Measurements from ENCODE around the gene CPLX3.

Gene CPLX3

GRCh38 chr15:74827614-74828013 lies 1.2 kb downstream of the CPLX3 start:
- Histone ChIP-seq H3K36me3 (ENCODE audit: control insufficient read depth, insufficient read depth, low read length) (no peaks in the 10 kb centered on the region), H3K9me3 (ENCODE audit: control insufficient read depth, low read length) (no peaks in the 10 kb centered on the region), H3K27ac (ENCODE audit: insufficient read depth, low read length, poor library complexity, severe bottlenecking) (no peak overlapping the region), H3K4me3 (ENCODE audit: insufficient read depth, low read depth, low read length, poor library complexity, severe bottlenecking) (no peak overlapping the region), H3K4me1 (ENCODE audit: control insufficient read depth, insufficient read depth, low read length, poor library complexity, severe bottlenecking) (no peaks in the 10 kb centered on the region), H3K27me3 (replicated peaks; ENCODE audit: control insufficient read depth, insufficient read depth, low read length, poor library complexity, severe bottlenecking) (peaks cover 11% of the 10 kb centered on the region)
- DNase-seq: no peak

- H3K36me3 ChIP-seq (ENCODE audit: control insufficient read depth, insufficient read depth, low read length): no peaks in the 10 kb centered on the region
Observed at GRCh38 chr15:74828835-74829234, 2.4 kb downstream of the CPLX3 start.

GRCh38 chr15:74829486-74829885 lies 3.1 kb downstream of the CPLX3 start:
- peaks cover 11% of the 10 kb centered on the region for H3K27me3 ChIP-seq (replicated peaks; ENCODE audit: control insufficient read depth, insufficient read depth, low read length, poor library complexity, severe bottlenecking)

More at GRCh38 chr15:74828835-74829234, 2.4 kb downstream of the CPLX3 start:
- peaks cover 11% of the 10 kb centered on the region for H3K27me3 ChIP-seq (replicated peaks; ENCODE audit: control insufficient read depth, insufficient read depth, low read length, poor library complexity, severe bottlenecking)
- no peak overlapping the region for H3K27ac ChIP-seq (ENCODE audit: insufficient read depth, low read length, poor library complexity, severe bottlenecking)
- DNase-seq: no peak
- no peaks in the 10 kb centered on the region for H3K4me1 ChIP-seq (ENCODE audit: control insufficient read depth, insufficient read depth, low read length, poor library complexity, severe bottlenecking)
- no peaks in the 10 kb centered on the region for H3K9me3 ChIP-seq (ENCODE audit: control insufficient read depth, low read length)
- H3K4me3 ChIP-seq (ENCODE audit: insufficient read depth, low read depth, low read length, poor library complexity, severe bottlenecking): no peak overlapping the region

GRCh38 chr15:74829991-74830390 lies 3.6 kb downstream of the CPLX3 start:
- no peaks in the 10 kb centered on the region for H3K4me1 ChIP-seq (ENCODE audit: control insufficient read depth, insufficient read depth, low read length, poor library complexity, severe bottlenecking)
- no peaks in the 10 kb centered on the region for H3K9me3 ChIP-seq (ENCODE audit: control insufficient read depth, low read length)
- no peak overlapping the region for H3K4me3 ChIP-seq (ENCODE audit: insufficient read depth, low read depth, low read length, poor library complexity, severe bottlenecking)
- no peaks in the 10 kb centered on the region for H3K36me3 ChIP-seq (ENCODE audit: control insufficient read depth, insufficient read depth, low read length)
- DNase-seq: no peak
- no peak overlapping the region for H3K27ac ChIP-seq (ENCODE audit: insufficient read depth, low read length, poor library complexity, severe bottlenecking)
- peaks cover 11% of the 10 kb centered on the region for H3K27me3 ChIP-seq (replicated peaks; ENCODE audit: control insufficient read depth, insufficient read depth, low read length, poor library complexity, severe bottlenecking)

More at GRCh38 chr15:74829486-74829885, 3.1 kb downstream of the CPLX3 start:
- no peak for DNase-seq
- Histone ChIP-seq H3K9me3 (ENCODE audit: control insufficient read depth, low read length) (no peaks in the 10 kb centered on the region), H3K4me3 (ENCODE audit: insufficient read depth, low read depth, low read length, poor library complexity, severe bottlenecking) (no peak overlapping the region), H3K4me1 (ENCODE audit: control insufficient read depth, insufficient read depth, low read length, poor library complexity, severe bottlenecking) (no peaks in the 10 kb centered on the region), H3K36me3 (ENCODE audit: control insufficient read depth, insufficient read depth, low read length) (no peaks in the 10 kb centered on the region), H3K27ac (ENCODE audit: insufficient read depth, low read length, poor library complexity, severe bottlenecking) (no peak overlapping the region)

GRCh38 chr15:74830868-74831267 lies 4.4 kb downstream of the CPLX3 start:
- Histone ChIP-seq H3K27me3 (replicated peaks; ENCODE audit: control insufficient read depth, insufficient read depth, low read length, poor library complexity, severe bottlenecking) (peaks cover 11% of the 10 kb centered on the region), H3K9me3 (ENCODE audit: control insufficient read depth, low read length) (no peaks in the 10 kb centered on the region), H3K27ac (ENCODE audit: insufficient read depth, low read length, poor library complexity, severe bottlenecking) (no peak overlapping the region), H3K4me1 (ENCODE audit: control insufficient read depth, insufficient read depth, low read length, poor library complexity, severe bottlenecking) (no peaks in the 10 kb centered on the region), H3K4me3 (ENCODE audit: insufficient read depth, low read depth, low read length, poor library complexity, severe bottlenecking) (no peak overlapping the region), H3K36me3 (ENCODE audit: control insufficient read depth, insufficient read depth, low read length) (peaks cover 4% of the 10 kb centered on the region)
- DNase-seq: no peak

GRCh38 chr15:74831813-74832495 lies 5.5 kb downstream of the CPLX3 start:
- peaks cover 11% of the 10 kb centered on the region for H3K27me3 ChIP-seq (replicated peaks; ENCODE audit: control insufficient read depth, insufficient read depth, low read length, poor library complexity, severe bottlenecking)
- peaks cover 9% of the 10 kb centered on the region for H3K36me3 ChIP-seq (ENCODE audit: control insufficient read depth, insufficient read depth, low read length)
- no peaks in the 10 kb centered on the region for H3K9me3 ChIP-seq (ENCODE audit: control insufficient read depth, low read length)
- H3K4me1 ChIP-seq (ENCODE audit: control insufficient read depth, insufficient read depth, low read length, poor library complexity, severe bottlenecking): no peaks in the 10 kb centered on the region
- DNase-seq: no peak
- no peak overlapping the region for H3K4me3 ChIP-seq (ENCODE audit: insufficient read depth, low read depth, low read length, poor library complexity, severe bottlenecking)
- H3K27ac ChIP-seq (ENCODE audit: insufficient read depth, low read length, poor library complexity, severe bottlenecking): no peak overlapping the region

- H3K36me3 ChIP-seq (ENCODE audit: control insufficient read depth, insufficient read depth, low read length): peaks cover 18% of the 10 kb centered on the region
Observed at GRCh38 chr15:74832826-74833225, 6.4 kb downstream of the CPLX3 start.

GRCh38 chr15:74833376-74834107 lies 7.1 kb downstream of the CPLX3 start:
- Histone ChIP-seq H3K4me1 (ENCODE audit: control insufficient read depth, insufficient read depth, low read length, poor library complexity, severe bottlenecking) (no peaks in the 10 kb centered on the region), H3K27ac (ENCODE audit: insufficient read depth, low read length, poor library complexity, severe bottlenecking) (no peak overlapping the region), H3K27me3 (replicated peaks; ENCODE audit: control insufficient read depth, insufficient read depth, low read length, poor library complexity, severe bottlenecking) (peaks cover under 1% of the 10 kb centered on the region), H3K4me3 (ENCODE audit: insufficient read depth, low read depth, low read length, poor library complexity, severe bottlenecking) (no peak overlapping the region), H3K9me3 (ENCODE audit: control insufficient read depth, low read length) (no peaks in the 10 kb centered on the region), H3K36me3 (ENCODE audit: control insufficient read depth, insufficient read depth, low read length) (peaks cover 24% of the 10 kb centered on the region)
- no peak for DNase-seq

More at GRCh38 chr15:74832826-74833225, 6.4 kb downstream of the CPLX3 start:
- no peak overlapping the region for H3K4me3 ChIP-seq (ENCODE audit: insufficient read depth, low read depth, low read length, poor library complexity, severe bottlenecking)
- no peaks in the 10 kb centered on the region for H3K4me1 ChIP-seq (ENCODE audit: control insufficient read depth, insufficient read depth, low read length, poor library complexity, severe bottlenecking)
- no peak overlapping the region for H3K27ac ChIP-seq (ENCODE audit: insufficient read depth, low read length, poor library complexity, severe bottlenecking)
- DNase-seq: no peak
- no peaks in the 10 kb centered on the region for H3K9me3 ChIP-seq (ENCODE audit: control insufficient read depth, low read length)
- peaks cover 7% of the 10 kb centered on the region for H3K27me3 ChIP-seq (replicated peaks; ENCODE audit: control insufficient read depth, insufficient read depth, low read length, poor library complexity, severe bottlenecking)

GRCh38 chr15:74835312-74835823 lies 8.9 kb downstream of the CPLX3 start:
- Histone ChIP-seq H3K4me3 (ENCODE audit: insufficient read depth, low read depth, low read length, poor library complexity, severe bottlenecking) (no peak overlapping the region), H3K27ac (ENCODE audit: insufficient read depth, low read length, poor library complexity, severe bottlenecking) (no peak overlapping the region), H3K27me3 (replicated peaks; ENCODE audit: control insufficient read depth, insufficient read depth, low read length, poor library complexity, severe bottlenecking) (no peaks in the 10 kb centered on the region), H3K36me3 (ENCODE audit: control insufficient read depth, insufficient read depth, low read length) (peaks cover 38% of the 10 kb centered on the region), H3K9me3 (ENCODE audit: control insufficient read depth, low read length) (no peaks in the 10 kb centered on the region), H3K4me1 (ENCODE audit: control insufficient read depth, insufficient read depth, low read length, poor library complexity, severe bottlenecking) (no peaks in the 10 kb centered on the region)
- DNase-seq: peak in 2 of 3 donors; percentile 17 to 25

GRCh38 chr15:74836846-74837245 lies 10.4 kb downstream of the CPLX3 start:
- Histone ChIP-seq H3K36me3 (ENCODE audit: control insufficient read depth, insufficient read depth, low read length) (peaks cover 47% of the 10 kb centered on the region), H3K27me3 (replicated peaks; ENCODE audit: control insufficient read depth, insufficient read depth, low read length, poor library complexity, severe bottlenecking) (no peaks in the 10 kb centered on the region), H3K4me1 (ENCODE audit: control insufficient read depth, insufficient read depth, low read length, poor library complexity, severe bottlenecking) (peaks cover 3% of the 10 kb centered on the region), H3K4me3 (ENCODE audit: insufficient read depth, low read depth, low read length, poor library complexity, severe bottlenecking) (no peak overlapping the region), H3K27ac (ENCODE audit: insufficient read depth, low read length, poor library complexity, severe bottlenecking) (no peak overlapping the region), H3K9me3 (ENCODE audit: control insufficient read depth, low read length) (no peaks in the 10 kb centered on the region)
- DNase-seq: no peak

Measured in effector memory CD4-positive, alpha-beta T cell (primary cell).